GM19395 (cell line): ENCODE data around the gene SEC11A.
"Not testable (repeated sequence)": the region's sequence is repeated elsewhere in the genome, so short reads cannot be mapped to it uniquely, and the experiment has no call there.

Experiments
- ATAC-seq: cut with Tn5 transposase; IDR thresholded peaks from one replicate; pipeline ENCODE4 v1.9.1; 2021; ENCODE audit warnings: mild to moderate bottlenecking, moderate library complexity; ENCODE audit not compliant: unreplicated experiment

Gene SEC11A

GRCh38 chr15:84645997-84646396 is 69.9 kb downstream of the SEC11A start:
- no peak for ATAC-seq

- no peak for ATAC-seq
Measured at GRCh38 chr15:84645496-84645895, 70.4 kb downstream of the SEC11A start.

- ATAC-seq = no peak
Measured at GRCh38 chr15:84643838-84644237, 72.1 kb downstream of the SEC11A start.

GRCh38 chr15:84642640-84643039 is 73.3 kb downstream of the SEC11A start:
- not testable (repeated sequence) for ATAC-seq

- not testable (repeated sequence) for ATAC-seq
Measured at GRCh38 chr15:84641871-84642270, 74.1 kb downstream of the SEC11A start.

GRCh38 chr15:84638103-84638502 is 77.8 kb downstream of the SEC11A start:
- no peak for ATAC-seq

- ATAC-seq = no peak
Measured at GRCh38 chr15:84634228-84634837, 81.6 kb downstream of the SEC11A start.

GRCh38 chr15:84633311-84634227 is 82.4 kb downstream of the SEC11A start:
- ATAC-seq = peak; percentile 43

GRCh38 chr15:84631706-84632272 is 84.2 kb downstream of the SEC11A start:
- ATAC-seq = no peak

GRCh38 chr15:84629033-84629432 is 86.9 kb downstream of the SEC11A start:
- ATAC-seq = no peak

- ATAC-seq = no peak
Measured at GRCh38 chr15:84625123-84625522, 90.8 kb downstream of the SEC11A start.

GRCh38 chr15:84624359-84624758 is 91.6 kb downstream of the SEC11A start:
- no peak for ATAC-seq

GRCh38 chr15:84621358-84621979 is 94.5 kb downstream of the SEC11A start:
- no peak for ATAC-seq

GRCh38 chr15:84620626-84621025 is 95.3 kb downstream of the SEC11A start:
- no peak for ATAC-seq
